ENCODE results near the gene LRBA. TPM values are rescaled to one million over a fixed set of nuclear protein-coding genes. Genes with fewer than 3 reads are reported as not detected.
"Not testable (repeated sequence)": the region's sequence is repeated elsewhere in the genome, so short reads cannot be mapped to it uniquely, and the experiment has no call there.

Gene LRBA
- total and polyA plus RNA-seq, 4 experiments from 2014 or later = 17.1 to 64.5 (median 45.4) TPM

DNA sequence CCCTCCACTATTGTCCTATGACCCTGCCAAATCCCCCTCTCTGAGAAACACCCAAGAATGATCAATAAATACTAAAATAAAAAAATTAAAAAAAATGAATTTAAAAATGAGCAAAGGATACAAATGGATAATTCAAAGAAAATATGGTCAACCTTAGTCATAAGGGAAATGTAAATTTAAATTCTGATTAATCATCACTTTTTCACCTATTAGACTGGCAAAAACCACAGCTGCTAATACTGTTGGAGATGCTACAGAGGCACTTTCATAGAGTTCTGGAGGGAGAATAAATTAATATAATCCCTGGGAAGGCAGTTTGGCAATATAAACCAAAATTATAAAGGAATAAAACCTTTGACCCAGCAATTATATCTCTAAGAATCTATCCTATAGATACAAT, 50.3 kb downstream of the LRBA start:
- Histone ChIP-seq H3K4me1 (ENCODE audit: insufficient read depth, low read length) (no peaks in the 10 kb centered on the region), H3K4me3 (ENCODE audit: low read length in 2 of 2) (no peak overlapping the region), H3K27ac (ENCODE audit: low read depth, low read length) (no peak overlapping the region), H3K36me3 (ENCODE audit: insufficient read depth, low read length) (no peaks in the 10 kb centered on the region), H3K9me3 (ENCODE audit: control insufficient read depth in 1 of 2, low read length in 2 of 2) (no peaks in the 10 kb centered on the region), H3K27me3 (ENCODE audit: insufficient read depth, low read length) (no peaks in the 10 kb centered on the region)
- H3K4me3 Mint-ChIP-seq = no peak overlapping the region
- H3K36me3 Mint-ChIP-seq = peaks cover 4 to 15% of the 10 kb centered on the region in 2 donors
- intact Hi-C loops (cut with micrococcal nuclease) = loop anchor here (5.0 kb wide), 1 partner anchor 48 kb away; no protein-coding TSS in a partner anchor
- no peak overlapping the region for H3K27ac Mint-ChIP-seq
- no peaks in the 10 kb centered on the region for H3K27me3 Mint-ChIP-seq
- no peak for DNase-seq
- CTCF ChIA-PET (ENCODE audit: partially characterized antibody) = no interaction called here
- POLR2A ChIA-PET (ENCODE audit: partially characterized antibody) = interaction anchor here (0.8 kb wide), 1 partner anchor 20 kb away, joined by 3 read pairs; no protein-coding TSS in a partner anchor
- peaks cover 17 to 46% (median 28%) of the 10 kb centered on the region in 4 donors for H3K4me1 Mint-ChIP-seq
- peaks cover 0 to 2% (median 0%) of the 10 kb centered on the region in 8 donors for H3K9me3 Mint-ChIP-seq

DNA sequence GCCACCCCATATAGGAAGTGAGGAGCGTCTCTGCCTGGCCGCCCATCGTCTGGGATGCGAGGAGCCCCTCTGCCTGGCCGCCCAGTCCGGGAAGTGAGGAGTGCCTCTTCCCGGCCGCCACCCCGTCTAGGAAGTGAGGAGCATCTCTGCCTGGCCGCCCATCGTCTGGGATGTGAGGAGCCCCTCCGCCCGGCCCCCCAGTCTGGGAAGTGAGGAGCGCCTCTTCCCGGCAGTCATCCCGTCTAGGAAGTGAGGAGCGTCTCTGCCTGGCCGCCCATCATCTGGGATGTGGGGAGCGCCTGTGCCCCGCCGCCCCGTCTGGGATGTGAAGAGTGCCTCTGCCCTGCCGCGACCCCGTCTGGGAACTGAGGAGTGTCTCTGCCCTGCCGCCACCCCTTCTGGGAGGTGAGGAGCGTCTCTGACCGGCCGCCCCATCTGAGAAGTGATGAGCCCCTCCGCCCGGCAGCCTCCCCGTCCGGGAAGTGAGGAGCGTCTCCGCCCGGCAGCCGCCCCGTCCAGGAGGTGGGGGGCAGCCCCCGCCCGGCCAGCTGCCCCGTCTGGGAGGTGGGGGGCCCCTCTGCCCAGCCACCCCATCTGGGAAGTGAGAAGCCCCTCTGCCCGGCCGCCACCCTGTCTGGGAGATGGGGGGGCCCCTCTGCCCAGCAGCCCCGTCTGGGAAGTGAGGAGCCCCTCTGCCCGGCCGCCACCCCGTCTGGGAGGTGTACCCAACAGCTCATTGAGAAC, 51.3 kb downstream of the LRBA start:
- Mint-ChIP-seq H3K4me1 (peaks cover 14 to 42% (median 22%) of the 10 kb centered on the region in 4 donors), H3K36me3 (peaks cover 6 to 15% of the 10 kb centered on the region in 2 donors)
- H3K9me3 ChIP-seq (ENCODE audit: control insufficient read depth in 1 of 2, low read length in 2 of 2); H3K4me3 Mint-ChIP-seq; H3K4me1 ChIP-seq (ENCODE audit: insufficient read depth, low read length); H3K27me3 ChIP-seq (ENCODE audit: insufficient read depth, low read length); H3K27ac Mint-ChIP-seq; H3K4me3 ChIP-seq (ENCODE audit: low read length in 2 of 2); H3K27ac ChIP-seq (ENCODE audit: low read depth, low read length); DNase-seq; CTCF ChIA-PET (ENCODE audit: partially characterized antibody); H3K9me3 Mint-ChIP-seq; POLR2A ChIA-PET (ENCODE audit: partially characterized antibody); H3K27me3 Mint-ChIP-seq; H3K36me3 ChIP-seq (ENCODE audit: insufficient read depth, low read length): not testable (repeated sequence)
- intact Hi-C loops (cut with micrococcal nuclease) = loop anchor here (5.0 kb wide), 1 partner anchor 49 kb away; no protein-coding TSS in a partner anchor

DNA sequence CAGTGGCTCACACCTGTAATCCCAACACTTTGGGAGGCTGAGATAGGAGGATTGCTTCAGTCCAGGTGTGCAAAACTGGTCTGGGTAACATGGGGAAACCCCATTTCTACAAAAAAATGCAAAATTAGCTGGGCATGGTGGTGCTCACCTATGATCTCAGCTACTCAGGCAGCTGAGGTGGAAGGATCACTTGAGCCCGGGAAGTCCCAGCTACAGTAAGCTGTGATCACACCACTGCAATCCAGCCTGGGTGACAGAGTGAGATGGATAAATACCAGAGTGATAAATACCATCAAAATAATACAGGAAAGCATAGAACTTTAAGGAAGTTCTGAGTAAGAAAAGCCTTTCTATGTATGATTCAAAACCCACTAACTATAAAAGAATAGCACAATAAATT, 52.8 kb downstream of the LRBA start:
- Histone ChIP-seq H3K36me3 (ENCODE audit: insufficient read depth, low read length) (no peaks in the 10 kb centered on the region), H3K4me3 (ENCODE audit: low read length in 2 of 2) (no peak overlapping the region), H3K9me3 (ENCODE audit: control insufficient read depth in 1 of 2, low read length in 2 of 2) (peaks cover 0 to 2% of the 10 kb centered on the region in 2 donors), H3K4me1 (ENCODE audit: insufficient read depth, low read length) (no peaks in the 10 kb centered on the region), H3K27me3 (ENCODE audit: insufficient read depth, low read length) (no peaks in the 10 kb centered on the region), H3K27ac (ENCODE audit: low read depth, low read length) (no peak overlapping the region)
- H3K9me3 Mint-ChIP-seq = peaks cover 0 to 18% (median 11%) of the 10 kb centered on the region in 8 donors
- ChIA-PET CTCF (ENCODE audit: partially characterized antibody) (interaction anchor here (1.0 to 3.0 kb wide), 6 partner anchors 9 to 95 kb away, joined by 3 to 14 read pairs (median 4); no protein-coding TSS in a partner anchor), POLR2A (ENCODE audit: partially characterized antibody) (no interaction called here)
- H3K4me3 Mint-ChIP-seq = no peak overlapping the region
- H3K4me1 Mint-ChIP-seq = peaks cover 17 to 38% (median 21%) of the 10 kb centered on the region in 4 donors
- peak overlapping the region in 4 of 7 donors; percentile 22 to 70 (median 50) for H3K27ac Mint-ChIP-seq
- DNase-seq = no peak
- H3K36me3 Mint-ChIP-seq = peaks cover 17 to 23% of the 10 kb centered on the region in 2 donors
- intact Hi-C loops (cut with micrococcal nuclease) = loop anchor here (5.0 kb wide), 1 partner anchor 50 kb away; no protein-coding TSS in a partner anchor
- H3K27me3 Mint-ChIP-seq = no peaks in the 10 kb centered on the region

DNA sequence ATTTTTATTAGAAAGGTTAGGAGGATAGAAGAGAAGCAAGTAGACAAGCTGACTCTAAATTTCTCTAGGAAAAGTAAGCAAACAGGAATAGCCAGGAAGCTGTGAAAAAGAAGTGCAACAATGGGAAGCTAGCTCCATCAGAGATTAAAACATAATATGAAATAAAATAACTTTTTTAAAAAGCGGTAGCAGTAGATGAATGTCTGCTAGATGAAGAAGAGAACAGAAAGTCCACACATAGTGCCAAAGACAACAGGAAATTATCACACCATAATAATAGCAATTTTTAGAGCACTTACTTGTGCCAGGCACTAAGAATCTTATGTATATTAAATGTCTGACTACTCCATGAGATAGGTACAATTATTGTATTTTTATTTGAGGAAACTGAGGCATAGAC, 53.5 kb downstream of the LRBA start:
- H3K4me1 Mint-ChIP-seq = peaks cover 22 to 40% (median 26%) of the 10 kb centered on the region in 4 donors

DNA sequence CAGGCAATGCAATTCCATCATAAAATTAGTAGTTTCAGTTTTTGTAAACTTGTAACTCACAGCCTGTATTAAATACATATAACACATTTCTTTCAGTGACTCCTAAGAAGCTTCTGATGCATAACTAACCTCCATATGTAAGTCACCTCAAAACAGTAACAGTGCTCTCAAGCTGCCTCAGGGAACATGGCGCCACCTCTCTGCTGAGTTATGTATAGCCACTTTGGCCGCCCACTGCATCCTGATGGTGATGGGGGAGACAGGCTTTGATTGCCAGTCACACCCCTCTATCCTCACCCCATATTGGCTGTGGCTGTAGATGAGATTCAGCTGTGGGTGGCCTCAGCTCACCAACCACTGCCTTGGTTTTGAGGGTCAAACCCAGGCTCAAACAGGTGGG, 54.3 kb downstream of the LRBA start:
- peaks cover 0 to 2% of the 10 kb centered on the region in 2 donors for H3K9me3 ChIP-seq (ENCODE audit: control insufficient read depth in 1 of 2, low read length in 2 of 2)
- DNase-seq = peak in 2 of 5 donors; percentile 7 to 8
- Mint-ChIP-seq H3K9me3 (peaks cover 0 to 29% (median 17%) of the 10 kb centered on the region in 8 donors), H3K4me1 (peaks cover 26 to 47% (median 31%) of the 10 kb centered on the region in 4 donors), H3K27ac (no peak overlapping the region), H3K27me3 (no peaks in the 10 kb centered on the region), H3K4me3 (no peak overlapping the region), H3K36me3 (peaks cover 30 to 34% of the 10 kb centered on the region in 2 donors)
- POLR2A ChIA-PET (ENCODE audit: partially characterized antibody) = no interaction called here
- H3K27me3 ChIP-seq (ENCODE audit: insufficient read depth, low read length) = no peaks in the 10 kb centered on the region
- no peak overlapping the region for H3K4me3 ChIP-seq (ENCODE audit: low read length in 2 of 2)
- H3K4me1 ChIP-seq (ENCODE audit: insufficient read depth, low read length) = peaks cover 4% of the 10 kb centered on the region
- H3K36me3 ChIP-seq (ENCODE audit: insufficient read depth, low read length) = no peaks in the 10 kb centered on the region
- CTCF ChIA-PET (ENCODE audit: partially characterized antibody) = interaction anchor here (0.8 to 3.0 kb wide), 10 partner anchors 8 to 94 kb away, joined by 3 to 14 read pairs (median 4); no protein-coding TSS in a partner anchor
- intact Hi-C loops (cut with micrococcal nuclease) = loop anchor here (5.0 kb wide), 1 partner anchor 51 kb away; no protein-coding TSS in a partner anchor
- H3K27ac ChIP-seq (ENCODE audit: low read depth, low read length) = no peak overlapping the region

More for the DNA sequence above, 53.5 kb downstream of the LRBA start:
- ChIA-PET POLR2A (ENCODE audit: partially characterized antibody) (no interaction called here), CTCF (ENCODE audit: partially characterized antibody) (interaction anchor here (0.8 to 3.0 kb wide), 10 partner anchors 10 to 94 kb away, joined by 3 to 14 read pairs (median 4); no protein-coding TSS in a partner anchor)
- Histone ChIP-seq H3K9me3 (ENCODE audit: control insufficient read depth in 1 of 2, low read length in 2 of 2) (peaks cover 0 to 2% of the 10 kb centered on the region in 2 donors), H3K27ac (ENCODE audit: low read depth, low read length) (no peak overlapping the region), H3K4me3 (ENCODE audit: low read length in 2 of 2) (no peak overlapping the region), H3K36me3 (ENCODE audit: insufficient read depth, low read length) (no peaks in the 10 kb centered on the region), H3K27me3 (ENCODE audit: insufficient read depth, low read length) (no peaks in the 10 kb centered on the region), H3K4me1 (ENCODE audit: insufficient read depth, low read length) (no peaks in the 10 kb centered on the region)
- intact Hi-C loops (cut with micrococcal nuclease) = loop anchor here (5.0 kb wide), 1 partner anchor 51 kb away; no protein-coding TSS in a partner anchor
- peaks cover 0 to 24% (median 16%) of the 10 kb centered on the region in 8 donors for H3K9me3 Mint-ChIP-seq
- H3K27ac Mint-ChIP-seq = peak overlapping the region in 3 of 7 donors; percentile 37 to 43 (median 43)
- no peaks in the 10 kb centered on the region for H3K27me3 Mint-ChIP-seq
- H3K4me3 Mint-ChIP-seq = no peak overlapping the region
- H3K36me3 Mint-ChIP-seq = peaks cover 24 to 28% of the 10 kb centered on the region in 2 donors
- no peak for DNase-seq

DNA sequence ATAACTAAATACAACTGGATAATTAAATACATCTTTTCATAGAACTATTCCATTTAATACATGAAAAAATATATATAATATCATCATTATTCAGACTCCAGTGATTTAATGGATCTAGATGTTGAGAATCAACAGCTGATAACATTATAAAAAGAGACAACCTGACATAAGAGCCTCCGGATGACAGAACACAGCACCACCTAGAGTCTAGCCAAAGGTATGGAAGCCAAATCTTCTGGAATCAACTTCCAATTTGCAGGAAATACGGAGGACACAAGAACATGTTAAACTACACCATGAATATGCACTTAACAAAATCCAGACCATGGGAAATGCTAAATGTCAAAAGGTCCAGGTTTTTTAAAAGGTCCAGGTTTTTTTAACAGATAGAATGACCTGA, 55.0 kb downstream of the LRBA start:
- no peaks in the 10 kb centered on the region for H3K27me3 Mint-ChIP-seq
- no peak overlapping the region for H3K27ac ChIP-seq (ENCODE audit: low read depth, low read length)
- POLR2A ChIA-PET (ENCODE audit: partially characterized antibody) = no interaction called here
- CTCF ChIA-PET (ENCODE audit: partially characterized antibody) = interaction anchor here (1.3 to 2.6 kb wide), 6 partner anchors 9 to 93 kb away, joined by 3 to 14 read pairs (median 5); no protein-coding TSS in a partner anchor
- no peaks in the 10 kb centered on the region for H3K27me3 ChIP-seq (ENCODE audit: insufficient read depth, low read length)
- no peaks in the 10 kb centered on the region for H3K36me3 ChIP-seq (ENCODE audit: insufficient read depth, low read length)
- H3K9me3 Mint-ChIP-seq = peaks cover 0 to 29% (median 17%) of the 10 kb centered on the region in 8 donors
- no peak for DNase-seq
- peaks cover 4% of the 10 kb centered on the region for H3K4me1 ChIP-seq (ENCODE audit: insufficient read depth, low read length)
- peaks cover 0 to 2% of the 10 kb centered on the region in 2 donors for H3K9me3 ChIP-seq (ENCODE audit: control insufficient read depth in 1 of 2, low read length in 2 of 2)
- intact Hi-C loops (cut with micrococcal nuclease) = loop anchor here (5.0 kb wide), 1 partner anchor 52 kb away; no protein-coding TSS in a partner anchor
- H3K4me3 ChIP-seq (ENCODE audit: low read length in 2 of 2) = no peak overlapping the region
- peaks cover 30 to 31% of the 10 kb centered on the region in 2 donors for H3K36me3 Mint-ChIP-seq
- H3K4me1 Mint-ChIP-seq = peaks cover 24 to 47% (median 29%) of the 10 kb centered on the region in 4 donors
- H3K4me3 Mint-ChIP-seq = no peak overlapping the region
- no peak overlapping the region for H3K27ac Mint-ChIP-seq

DNA sequence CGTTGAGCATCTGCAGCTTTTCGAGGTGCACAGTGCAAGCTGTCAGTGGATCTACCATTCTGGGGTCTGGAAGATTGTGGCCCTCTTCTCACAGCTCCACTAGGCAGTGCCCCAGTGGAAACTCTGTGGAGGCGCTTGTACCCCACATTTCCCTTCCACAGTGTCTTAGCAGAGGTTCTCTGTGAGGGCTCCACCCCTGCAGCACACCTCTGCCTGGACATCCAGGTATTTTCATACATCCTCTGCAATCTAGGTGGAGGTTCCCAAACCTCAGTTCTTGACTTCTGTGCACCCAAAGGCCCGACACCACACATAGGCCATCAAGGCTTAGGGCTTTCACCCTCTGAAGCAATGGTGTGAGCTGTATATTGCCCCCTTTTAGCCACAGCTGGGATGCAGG, 57.1 kb downstream of the LRBA start:
- H3K4me3 ChIP-seq (ENCODE audit: low read length in 2 of 2); H3K9me3 ChIP-seq (ENCODE audit: control insufficient read depth in 1 of 2, low read length in 2 of 2); intact Hi-C loops (cut with micrococcal nuclease); H3K4me3 Mint-ChIP-seq; H3K27ac ChIP-seq (ENCODE audit: low read depth, low read length); DNase-seq; H3K36me3 ChIP-seq (ENCODE audit: insufficient read depth, low read length); H3K27me3 Mint-ChIP-seq; H3K4me1 ChIP-seq (ENCODE audit: insufficient read depth, low read length); H3K27me3 ChIP-seq (ENCODE audit: insufficient read depth, low read length); H3K27ac Mint-ChIP-seq: not testable (repeated sequence)
- CTCF ChIA-PET (ENCODE audit: partially characterized antibody) = interaction anchor here (0.6 kb wide), 1 partner anchor 392 kb away, joined by 3 read pairs; no protein-coding TSS in a partner anchor
- H3K36me3 Mint-ChIP-seq = peaks cover 31% of the 10 kb centered on the region in 2 donors
- POLR2A ChIA-PET (ENCODE audit: partially characterized antibody) = interaction anchor here (0.7 kb wide), 1 partner anchor 22 kb away, joined by 5 read pairs; no protein-coding TSS in a partner anchor
- peaks cover 25 to 45% (median 30%) of the 10 kb centered on the region in 4 donors for H3K4me1 Mint-ChIP-seq
- peaks cover 0 to 29% (median 17%) of the 10 kb centered on the region in 8 donors for H3K9me3 Mint-ChIP-seq
